ENCODE measurements around the gene OR10G7.

Gene OR10G7

DNA sequence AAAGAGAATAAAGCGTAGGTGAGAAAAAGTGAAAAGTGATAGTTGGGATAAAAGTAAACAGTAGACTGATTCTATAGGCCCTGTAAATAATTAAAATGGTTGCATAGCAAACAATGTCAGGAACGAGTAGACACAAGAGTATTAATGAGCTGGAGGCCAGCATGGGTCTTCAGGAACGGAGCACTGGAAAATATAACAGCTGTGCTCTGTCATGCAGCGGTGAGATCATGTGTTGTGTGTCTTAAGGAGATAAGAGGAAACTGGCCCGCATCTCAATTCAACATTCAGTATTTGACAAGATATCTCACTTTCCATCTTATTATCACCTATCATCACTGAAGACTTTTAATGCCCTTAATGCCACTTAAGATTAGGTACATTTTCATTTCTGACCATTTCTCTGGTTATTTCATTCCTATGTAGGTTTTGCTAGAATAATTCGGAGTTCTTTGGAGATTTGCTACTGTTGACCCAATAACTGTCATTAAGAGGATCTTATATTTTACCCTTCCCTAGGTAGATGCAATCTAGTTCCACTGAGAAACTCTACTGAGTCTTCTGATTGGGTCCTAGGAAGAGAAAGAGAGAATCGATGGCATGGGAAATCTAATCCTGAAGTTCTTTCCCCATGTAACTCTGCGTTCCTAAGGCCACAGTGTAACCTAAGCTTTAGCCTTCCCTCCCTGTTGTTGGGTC, 38.7 kb upstream of the OR10G7 start:
- H3K4me3 ChIP-seq (ENCODE audit: low read depth, low read length), result no peak overlapping the region
- TF ChIP-seq, protein P1, sequence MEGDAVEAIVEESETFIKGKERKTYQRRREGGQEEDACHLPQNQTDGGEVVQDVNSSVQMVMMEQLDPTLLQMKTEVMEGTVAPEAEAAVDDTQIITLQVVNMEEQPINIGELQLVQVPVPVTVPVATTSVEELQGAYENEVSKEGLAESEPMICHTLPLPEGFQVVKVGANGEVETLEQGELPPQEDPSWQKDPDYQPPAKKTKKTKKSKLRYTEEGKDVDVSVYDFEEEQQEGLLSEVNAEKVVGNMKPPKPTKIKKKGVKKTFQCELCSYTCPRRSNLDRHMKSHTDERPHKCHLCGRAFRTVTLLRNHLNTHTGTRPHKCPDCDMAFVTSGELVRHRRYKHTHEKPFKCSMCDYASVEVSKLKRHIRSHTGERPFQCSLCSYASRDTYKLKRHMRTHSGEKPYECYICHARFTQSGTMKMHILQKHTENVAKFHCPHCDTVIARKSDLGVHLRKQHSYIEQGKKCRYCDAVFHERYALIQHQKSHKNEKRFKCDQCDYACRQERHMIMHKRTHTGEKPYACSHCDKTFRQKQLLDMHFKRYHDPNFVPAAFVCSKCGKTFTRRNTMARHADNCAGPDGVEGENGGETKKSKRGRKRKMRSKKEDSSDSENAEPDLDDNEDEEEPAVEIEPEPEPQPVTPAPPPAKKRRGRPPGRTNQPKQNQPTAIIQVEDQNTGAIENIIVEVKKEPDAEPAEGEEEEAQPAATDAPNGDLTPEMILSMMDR (IDR thresholded peaks at IDR 0.05; ENCODE audit: borderline replicate concordance, insufficient read depth, low read depth, low read length), result no peak

DNA sequence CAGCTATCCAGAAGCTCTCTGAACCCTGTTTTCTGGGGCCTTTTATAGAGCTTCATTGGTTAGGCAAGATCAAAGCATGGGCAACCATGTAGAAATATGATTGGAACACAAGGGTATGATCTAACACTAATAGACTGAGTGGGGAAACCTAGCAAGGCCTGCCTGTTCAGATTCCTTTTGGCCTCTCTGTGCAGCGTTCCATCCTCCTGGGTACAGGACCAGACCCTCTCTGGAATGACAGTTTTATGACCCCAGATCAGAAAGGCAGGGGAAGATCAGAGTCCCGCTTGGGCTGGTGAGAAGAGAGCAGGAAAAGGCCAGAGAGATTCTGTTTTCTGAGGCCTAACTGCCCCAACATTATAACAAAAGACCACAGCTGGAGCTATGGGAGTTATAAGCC, 37.5 kb upstream of the OR10G7 start:
- no peak overlapping the region for H3K4me3 ChIP-seq (ENCODE audit: low read depth, low read length)
- TF ChIP-seq, protein P1 (IDR thresholded peaks at IDR 0.05; ENCODE audit: borderline replicate concordance, insufficient read depth, low read depth, low read length), result no peak

DNA sequence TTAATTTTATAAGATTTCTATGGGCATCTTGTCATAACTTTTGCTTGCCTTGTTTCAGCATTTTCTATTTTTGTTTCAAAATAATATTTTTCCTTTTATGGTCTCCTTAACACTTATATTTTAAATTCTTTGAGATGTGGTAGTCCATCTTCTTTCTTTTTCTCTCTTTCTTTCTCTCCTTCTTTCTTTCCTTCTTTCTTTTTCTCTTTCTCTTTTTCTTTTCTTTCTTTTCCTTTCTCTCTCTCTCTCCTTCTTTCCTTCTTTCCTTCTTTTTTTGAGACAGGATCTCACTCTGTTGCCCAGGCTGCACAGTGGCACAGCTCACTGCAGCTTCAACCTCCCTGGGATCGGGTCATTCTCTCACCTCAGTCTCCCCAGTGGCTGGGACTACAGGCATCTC, 36.1 kb upstream of the OR10G7 start:
- TF ChIP-seq, protein P1 (IDR thresholded peaks at IDR 0.05; ENCODE audit: borderline replicate concordance, insufficient read depth, low read depth, low read length), result no peak
- H3K4me3 ChIP-seq (ENCODE audit: low read depth, low read length), result no peak overlapping the region

DNA sequence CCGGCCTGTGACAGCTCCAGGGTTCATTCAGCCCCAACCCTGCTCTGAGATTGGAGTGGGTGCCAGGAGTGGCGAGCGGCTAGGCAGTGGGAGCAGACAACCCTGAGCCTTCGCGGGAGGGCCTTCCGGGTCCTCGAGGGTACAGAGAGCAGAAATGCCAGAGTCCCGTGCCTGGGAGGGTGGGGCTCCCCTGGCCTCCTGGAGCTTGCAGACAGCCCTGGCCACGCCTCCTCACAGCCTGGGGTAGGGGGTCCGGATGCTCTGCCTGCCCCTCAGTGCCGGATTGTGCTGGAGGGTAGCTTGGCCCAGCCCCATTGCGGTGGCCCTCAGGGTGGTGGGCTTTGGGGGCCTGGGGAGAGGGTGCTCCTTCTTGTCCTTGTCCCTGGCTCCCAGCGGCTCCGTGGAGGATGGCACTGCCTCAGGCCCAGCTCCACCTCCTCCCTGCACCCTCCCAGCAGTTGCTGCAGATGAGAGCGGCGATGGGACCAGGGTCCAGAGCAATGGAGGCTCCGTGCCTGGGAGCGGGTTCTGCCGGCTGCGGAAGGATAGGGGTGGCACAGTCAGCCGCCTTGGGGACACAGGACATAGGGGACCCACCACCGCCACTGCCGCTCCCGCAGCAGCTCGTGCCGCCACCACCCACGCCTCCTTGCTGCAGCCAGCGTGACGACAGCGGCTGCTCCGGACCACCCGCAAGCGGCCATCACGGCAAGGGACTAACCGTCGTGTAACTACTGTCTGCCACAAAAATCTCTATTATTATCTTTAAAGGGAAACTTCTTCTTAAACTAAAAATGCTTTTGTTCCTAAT, 34.9 kb upstream of the OR10G7 start:
- TF ChIP-seq, protein P1 (IDR thresholded peaks at IDR 0.05; ENCODE audit: borderline replicate concordance, insufficient read depth, low read depth, low read length), result no peak
- H3K4me3 ChIP-seq (ENCODE audit: low read depth, low read length), result peak overlapping the region; percentile 28

DNA sequence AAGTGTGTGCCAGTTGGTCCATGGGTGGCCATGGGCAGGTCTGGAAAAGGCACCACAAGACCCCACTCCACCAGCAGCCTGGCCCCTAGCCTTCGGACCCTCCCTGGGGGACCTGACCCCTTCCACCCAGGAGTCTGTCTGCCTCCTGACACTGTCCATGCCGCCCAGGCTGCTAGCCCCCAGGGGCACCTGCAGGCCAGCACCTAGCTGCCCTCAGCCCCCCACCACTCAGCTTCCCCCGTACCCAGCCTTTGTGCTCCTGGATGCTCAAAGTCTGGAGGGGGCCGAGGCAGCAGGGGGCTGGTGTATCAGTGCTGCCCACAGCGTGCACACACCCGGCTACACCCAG, 34.3 kb upstream of the OR10G7 start:
- no peak overlapping the region for H3K4me3 ChIP-seq (ENCODE audit: low read depth, low read length)
- TF ChIP-seq, protein P1 (IDR thresholded peaks at IDR 0.05; ENCODE audit: borderline replicate concordance, insufficient read depth, low read depth, low read length), result no peak

DNA sequence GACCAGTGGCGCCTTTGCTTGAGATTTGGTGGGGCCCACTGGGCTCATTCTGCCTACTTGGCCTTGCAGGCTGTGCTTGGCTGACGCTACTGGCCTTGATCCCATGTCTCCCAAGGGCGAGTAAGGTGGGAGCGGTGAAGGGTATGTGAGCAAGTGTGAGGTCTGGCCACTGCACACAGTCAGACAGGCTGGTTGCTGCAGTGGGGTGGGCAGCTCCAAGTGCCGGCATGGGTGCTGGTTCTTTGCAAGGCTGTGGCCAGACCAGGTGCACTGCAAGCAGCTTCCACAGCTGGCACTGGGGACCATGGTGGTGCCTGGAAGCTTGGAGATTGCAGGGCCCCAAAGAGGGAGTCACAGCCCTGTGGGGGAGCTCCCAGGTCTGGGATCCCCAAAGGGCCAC, 33.4 kb upstream of the OR10G7 start:
- no peak overlapping the region for H3K4me3 ChIP-seq (ENCODE audit: low read depth, low read length)
- TF ChIP-seq, protein P1 (IDR thresholded peaks at IDR 0.05; ENCODE audit: borderline replicate concordance, insufficient read depth, low read depth, low read length), result no peak

DNA sequence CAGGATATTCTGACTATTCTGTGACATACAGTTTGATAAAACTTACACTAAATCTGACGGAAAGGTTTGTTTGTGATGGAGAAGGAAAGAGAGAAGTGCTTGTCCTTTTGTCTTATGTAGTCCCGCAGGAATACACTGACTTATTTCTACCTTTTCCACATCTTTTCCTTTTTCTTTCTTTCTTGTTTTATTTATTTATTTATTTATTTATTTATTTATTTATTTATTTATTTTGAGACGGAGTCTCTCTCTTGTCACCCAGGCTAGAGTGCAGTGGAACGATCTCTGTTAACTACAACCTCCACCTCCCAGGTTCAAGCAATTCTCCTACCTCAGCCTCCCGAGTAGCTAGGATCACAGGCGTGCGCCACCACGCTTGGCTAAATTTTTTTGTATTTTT, 31.0 kb upstream of the OR10G7 start:
- TF ChIP-seq, protein P1 (IDR thresholded peaks at IDR 0.05; ENCODE audit: borderline replicate concordance, insufficient read depth, low read depth, low read length), result no peak
- H3K4me3 ChIP-seq (ENCODE audit: low read depth, low read length), result no peak overlapping the region

All from GM12875 (cell line).